SK-N-MC (cell line): ENCODE data around the gene MAPK8.
"Not testable (repeated sequence)": the region's sequence is repeated elsewhere in the genome, so short reads cannot be mapped to it uniquely, and the experiment has no call there.

Experiments used
- DNase-seq: peaks from one replicate; pipeline ENCODE4 v3.0.0-alpha.2; 2011; ENCODE audit warnings: low read depth, low spot score
- H3K27ac ChIP-seq: fragments of 200-600 bp; sonication (generic); 2 replicates; pipeline ENCODE4 v1.5.1; 2016; ENCODE audit warnings: mixed run types
- H3K36me3 ChIP-seq: fragments of 200-600 bp; sonication (generic); 2 replicates; pipeline ENCODE4 v1.6.1; 2017; ENCODE audit warnings: antibody characterized with exemption, low read length, mixed read lengths; ENCODE audit not compliant: insufficient read depth
- H3K4me3 ChIP-seq: fragments of 200-600 bp; sonication (generic); 2 replicates; pipeline ENCODE4 v1.5.1; 2016
- H3K9ac ChIP-seq: fragments of 200-600 bp; sonication (generic); 2 replicates; pipeline ENCODE4 v1.8.0; 2017; ENCODE audit warnings: mixed run types, mixed read lengths; ENCODE audit not compliant: insufficient read length
- H3K9me3 ChIP-seq: fragments of 200-600 bp; sonication (generic); 2 replicates; pipeline ENCODE4 v1.6.1; 2017; ENCODE audit warnings: low read depth, mild to moderate bottlenecking, antibody characterized with exemption, low read length, moderate library complexity, mixed read lengths
- EZH2 ChIP-seq: fragments of 200-600 bp; sonication (generic); IDR thresholded peaks from one replicate; pipeline ENCODE4 v1.6.1; 2017; ENCODE audit warnings: antibody characterized with exemption
- FOXP2 ChIP-seq: optimal IDR thresholded peaks from 2 replicates; pipeline ENCODE3; 2011; ENCODE audit warnings: mild to moderate bottlenecking, moderate library complexity; ENCODE audit not compliant: insufficient read depth; ENCODE audit errors: extremely low read length, control extremely low read depth
- POLR2AphosphoS5 ChIP-seq: IDR thresholded peaks from 2 replicates; pipeline ENCODE4 v1.6.1; 2012; ENCODE audit warnings: mild to moderate bottlenecking, low read depth, low read length, borderline replicate concordance

MAPK8 gene

DNA sequence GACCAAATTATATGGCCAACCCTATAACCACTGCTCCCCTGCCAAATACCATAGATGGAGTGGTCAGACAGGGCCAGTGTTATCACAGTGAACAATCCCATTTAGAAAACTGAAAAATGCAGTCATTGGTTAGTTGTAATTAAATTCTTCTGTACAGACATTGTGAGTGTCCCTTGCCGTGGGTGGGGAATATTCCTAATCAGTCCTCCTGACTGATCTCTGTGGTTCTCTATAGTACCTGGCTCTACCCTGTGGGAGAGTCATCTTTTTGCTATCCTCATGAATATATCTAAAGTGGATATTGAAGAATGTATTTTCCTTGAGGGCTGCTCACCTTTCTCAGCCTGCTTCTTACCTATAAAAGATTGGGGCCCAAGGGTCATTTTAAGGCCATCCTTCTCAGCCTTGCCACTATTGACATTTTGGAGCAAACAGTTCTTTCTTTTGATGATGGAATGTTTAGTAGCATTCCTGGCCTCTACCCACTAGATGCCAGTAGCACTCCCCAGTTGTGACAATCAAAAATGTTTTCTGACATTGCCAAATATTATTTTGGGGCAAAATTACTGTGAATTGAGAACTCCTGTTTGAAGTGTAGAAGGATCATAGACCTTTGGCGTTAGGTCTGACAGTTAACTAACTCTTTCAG, 110.2 kb downstream of the MAPK8 start:
- Histone ChIP-seq H3K9me3 (no peaks in the 10 kb centered on the region), H3K4me3 (no peak overlapping the region), H3K27ac (no peak overlapping the region), H3K9ac (no peak overlapping the region), H3K36me3 (peaks cover 8% of the 10 kb centered on the region; the same call in 1 of the 2 replicates)
- TF ChIP-seq EZH2, result no peak
- TF ChIP-seq FOXP2, result no peak
- no peak for DNase-seq

DNA sequence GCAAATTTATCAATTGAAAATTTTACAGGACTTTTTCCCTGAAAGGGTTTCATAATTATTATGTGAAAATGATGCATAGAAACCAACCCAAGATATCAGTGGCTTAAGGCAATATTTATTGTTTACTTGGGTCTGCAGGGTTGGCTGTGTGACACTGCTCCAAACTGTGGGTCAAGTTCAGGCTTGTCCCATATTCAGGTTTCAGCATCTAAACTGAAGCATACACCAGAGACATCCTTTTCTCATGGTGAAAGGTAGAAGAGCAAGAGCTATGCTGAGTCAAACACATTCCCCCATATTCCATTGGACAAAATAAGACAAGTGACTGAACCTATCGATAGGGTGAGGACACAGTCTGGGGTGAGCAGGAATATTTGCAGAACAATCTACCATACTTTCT, 110.9 kb downstream of the MAPK8 start:
- no peak overlapping the region for H3K27ac ChIP-seq
- no peak overlapping the region for H3K4me3 ChIP-seq
- no peak for DNase-seq
- H3K9me3 ChIP-seq, result no peaks in the 10 kb centered on the region
- H3K9ac ChIP-seq, result no peak overlapping the region
- H3K36me3 ChIP-seq, result peaks cover 7% of the 10 kb centered on the region; the same call in 1 of the 2 replicates
- no peak for TF ChIP-seq EZH2
- no peak for TF ChIP-seq FOXP2
- no peak for TF ChIP-seq POLR2AphosphoS5

DNA sequence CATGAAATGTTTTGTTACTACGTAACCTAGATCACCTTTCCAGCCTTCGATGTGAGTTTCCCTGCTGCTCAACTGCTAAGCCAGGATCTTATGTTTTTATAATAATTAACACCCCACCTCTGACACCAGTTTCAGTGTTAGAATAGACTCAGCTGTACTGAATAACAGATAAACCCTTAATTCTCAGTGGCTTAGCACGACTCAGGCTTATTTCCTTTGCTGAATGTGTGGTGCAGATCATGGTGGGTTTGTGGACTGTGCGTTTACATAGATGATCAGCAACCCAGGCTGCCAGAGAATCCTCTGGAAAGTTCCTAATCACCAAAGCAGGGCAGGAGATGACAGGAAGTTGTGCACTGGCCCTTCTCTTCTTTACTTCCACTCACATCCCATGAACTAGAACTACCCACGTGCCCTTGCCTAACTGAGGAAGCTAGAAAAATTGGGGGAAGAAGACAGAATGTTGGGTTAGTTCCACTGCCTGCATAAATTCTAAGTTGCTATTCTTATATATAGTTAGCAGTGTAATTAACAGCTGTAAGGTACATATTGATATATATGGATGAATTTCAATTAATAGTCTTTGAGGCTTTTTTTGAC, 111.8 kb downstream of the MAPK8 start:
- Histone ChIP-seq H3K36me3 (no peaks in the 10 kb centered on the region; the same call in 1 of the 2 replicates), H3K9ac (no peak overlapping the region), H3K27ac (no peak overlapping the region), H3K9me3 (no peaks in the 10 kb centered on the region), H3K4me3 (no peak overlapping the region)
- DNase-seq, result no peak
- no peak for TF ChIP-seq FOXP2
- TF ChIP-seq EZH2, result no peak
- no peak for TF ChIP-seq POLR2AphosphoS5

DNA sequence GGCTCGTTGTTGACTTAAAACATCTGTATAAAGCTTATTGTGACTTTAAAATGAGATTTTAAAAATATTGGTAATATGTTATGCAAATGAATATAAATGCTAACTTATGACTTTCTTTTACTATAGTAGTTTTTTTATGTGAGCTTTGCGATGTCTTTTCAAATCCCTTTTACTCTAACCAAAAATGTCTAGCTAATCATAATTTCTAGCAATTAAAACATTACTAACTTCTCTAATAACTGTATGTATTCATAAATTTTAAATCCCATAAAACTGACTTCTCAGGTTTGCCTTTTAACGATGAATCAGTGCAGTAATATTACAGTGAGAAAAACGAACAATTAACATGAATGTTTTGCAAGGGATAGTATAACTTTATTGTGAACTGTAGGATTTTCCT, 113.2 kb downstream of the MAPK8 start:
- Histone ChIP-seq H3K36me3 (no peaks in the 10 kb centered on the region), H3K27ac (no peak overlapping the region), H3K9me3 (no peaks in the 10 kb centered on the region), H3K4me3 (no peak overlapping the region), H3K9ac (no peak overlapping the region)
- TF ChIP-seq FOXP2 (no peak), EZH2 (no peak), POLR2AphosphoS5 (no peak)
- DNase-seq, result no peak

DNA sequence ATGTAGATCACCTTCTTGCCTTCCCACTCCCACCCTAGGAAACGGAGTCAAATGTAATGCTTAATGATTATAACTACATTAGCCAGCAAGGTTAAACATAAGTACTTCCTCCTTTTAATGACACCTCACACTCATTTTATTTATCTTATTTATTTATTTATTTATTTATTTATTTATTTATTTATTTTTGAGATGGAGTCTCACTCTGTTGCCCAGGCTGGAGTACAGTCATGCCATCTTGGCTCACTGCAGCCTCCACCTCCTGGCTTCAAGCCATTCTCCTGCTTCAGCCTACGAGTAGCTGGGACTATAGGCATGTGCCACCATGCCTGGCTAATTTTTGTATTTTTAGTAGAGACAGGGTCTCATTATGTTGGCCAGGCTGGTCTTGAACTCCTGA, 115.4 kb downstream of the MAPK8 start:
- H3K36me3 ChIP-seq, DNase-seq, H3K27ac ChIP-seq, H3K4me3 ChIP-seq, H3K9me3 ChIP-seq, H3K9ac ChIP-seq: not testable (repeated sequence)

DNA sequence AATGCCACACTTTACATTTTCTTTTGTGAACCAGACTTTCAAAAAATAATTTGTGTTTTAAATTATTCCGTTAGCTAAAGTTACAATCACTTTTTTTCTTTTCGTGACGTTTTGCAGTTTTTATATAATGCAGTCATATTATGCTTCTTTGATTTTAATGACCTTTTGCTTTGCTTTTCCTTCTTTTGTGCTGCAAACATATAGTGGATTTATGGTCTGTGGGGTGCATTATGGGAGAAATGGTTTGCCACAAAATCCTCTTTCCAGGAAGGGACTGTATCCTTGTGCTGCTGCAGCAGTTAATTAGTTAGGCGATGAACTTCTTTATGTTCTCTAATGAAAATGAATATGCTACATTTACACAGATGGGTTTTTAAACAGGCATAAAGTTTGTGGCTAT, 117.4 kb downstream of the MAPK8 start:
- H3K9ac ChIP-seq, result no peak overlapping the region
- no peaks in the 10 kb centered on the region for H3K9me3 ChIP-seq
- no peak for TF ChIP-seq EZH2
- TF ChIP-seq POLR2AphosphoS5, result no peak
- TF ChIP-seq FOXP2, result no peak
- no peak for DNase-seq
- no peaks in the 10 kb centered on the region for H3K36me3 ChIP-seq
- no peak overlapping the region for H3K4me3 ChIP-seq
- H3K27ac ChIP-seq, result no peak overlapping the region

DNA sequence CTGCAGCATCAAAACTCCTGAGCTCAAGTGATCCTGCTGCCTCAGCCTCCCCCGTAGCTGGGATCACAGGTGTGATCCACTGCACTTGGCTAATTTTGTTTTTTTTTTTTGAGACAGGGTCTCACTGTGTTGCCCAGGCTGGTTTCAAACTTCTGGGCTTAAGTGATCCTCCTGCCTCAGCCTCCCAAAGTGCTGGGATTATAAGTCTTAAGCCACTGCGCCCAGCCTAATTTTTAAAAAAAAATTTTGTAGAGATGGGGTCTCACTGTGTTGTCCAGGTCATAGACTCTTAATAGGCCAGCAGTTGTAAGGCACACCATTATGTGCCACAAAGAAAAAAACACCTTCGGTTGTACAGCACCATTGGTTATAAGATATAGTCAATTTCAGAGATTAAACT, 122.4 kb downstream of the MAPK8 start:
- Histone ChIP-seq H3K4me3 (no peak overlapping the region), H3K9me3 (no peaks in the 10 kb centered on the region), H3K36me3 (no peaks in the 10 kb centered on the region), H3K27ac (no peak overlapping the region), H3K9ac (no peak overlapping the region)
- DNase-seq, result no peak
- TF ChIP-seq POLR2AphosphoS5 (no peak), FOXP2 (no peak), EZH2 (no peak)

DNA sequence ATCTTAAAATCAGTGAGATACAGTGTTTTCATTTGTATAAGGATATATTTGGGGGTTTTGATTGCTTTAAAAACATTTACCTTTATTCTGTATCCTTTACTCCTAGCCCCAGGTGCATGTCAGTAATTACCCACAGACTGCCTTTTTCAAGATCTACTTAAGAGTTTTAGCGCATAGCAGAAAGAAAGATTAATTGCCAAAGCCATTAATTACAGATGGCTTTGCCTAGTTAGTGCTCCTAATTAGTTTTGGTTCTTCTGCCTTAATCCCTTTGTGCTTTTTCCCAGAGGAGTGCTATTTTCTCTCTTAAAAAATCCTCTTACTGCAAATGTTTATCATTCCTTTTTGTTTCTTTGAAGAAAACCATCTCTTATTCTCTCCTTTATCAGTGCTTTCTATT, 122.8 kb downstream of the MAPK8 start:
- no peak overlapping the region for H3K4me3 ChIP-seq
- H3K36me3 ChIP-seq, result no peaks in the 10 kb centered on the region
- H3K27ac ChIP-seq, result no peak overlapping the region
- no peaks in the 10 kb centered on the region for H3K9me3 ChIP-seq
- H3K9ac ChIP-seq, result no peak overlapping the region
- TF ChIP-seq EZH2, result no peak
- TF ChIP-seq FOXP2, result no peak
- TF ChIP-seq POLR2AphosphoS5, result no peak
- no peak for DNase-seq

DNA sequence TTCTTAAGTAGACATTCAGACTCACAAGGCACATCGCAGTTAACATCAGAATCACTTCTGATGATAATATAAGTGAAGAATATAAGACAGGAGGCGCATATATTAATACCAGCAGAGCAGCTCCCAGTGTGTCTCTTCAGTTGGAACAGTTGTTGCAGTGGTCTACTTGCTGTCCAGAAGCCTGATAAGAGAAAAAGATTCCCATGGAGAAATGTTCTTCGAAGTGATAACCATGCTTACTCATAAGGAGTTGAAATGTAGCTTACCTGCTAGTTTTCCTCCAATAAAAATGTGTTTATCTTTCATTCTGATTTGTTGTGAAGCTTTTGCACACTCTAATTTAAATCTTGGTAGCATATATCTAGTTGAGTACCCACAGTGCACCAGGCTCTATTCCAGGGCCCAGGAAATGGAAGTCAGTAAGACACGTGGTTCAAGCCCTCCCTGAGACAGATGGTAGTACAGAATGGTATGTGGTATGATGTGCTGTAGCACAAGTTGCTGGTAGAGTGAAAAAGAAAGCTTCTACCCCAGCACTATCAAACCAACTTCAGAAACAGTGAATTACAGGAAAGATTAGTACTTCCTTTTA, 124.0 kb downstream of the MAPK8 start:
- Histone ChIP-seq H3K9me3 (no peaks in the 10 kb centered on the region), H3K4me3 (no peak overlapping the region), H3K27ac (no peak overlapping the region), H3K36me3 (no peaks in the 10 kb centered on the region), H3K9ac (no peak overlapping the region)
- DNase-seq, result no peak
- TF ChIP-seq FOXP2 (no peak), EZH2 (no peak), POLR2AphosphoS5 (no peak)
